Osteoblast (primary cell): ENCODE data around the gene MYCL. TPM values are rescaled to one million over a fixed set of nuclear protein-coding genes. Genes with fewer than 3 reads are reported as not detected.

Experiments
- DNase-seq: peaks from one replicate; pipeline ENCODE4 v3.0.0; 2011; ENCODE audit warnings: low spot score, mixed read lengths; ENCODE audit not compliant: insufficient read length; ENCODE audit errors: missing footprints
- H2AFZ ChIP-seq: 2 replicates; pipeline ENCODE4 v1.6.0; 2011; ENCODE audit warnings: mild to moderate bottlenecking, low read length
- H3K27ac ChIP-seq: 2 replicates; pipeline ENCODE4 v1.5.1; 2011; ENCODE audit warnings: mild to moderate bottlenecking, low read depth, low read length, moderate library complexity
- H3K27me3 ChIP-seq: 2 replicates; pipeline ENCODE4 v1.6.0; 2012; ENCODE audit warnings: mild to moderate bottlenecking, control low read depth, inconsistent platforms, low read length, moderate library complexity; ENCODE audit not compliant: insufficient read depth
- H3K36me3 ChIP-seq: 2 replicates; pipeline ENCODE4 v1.5.1; 2011; ENCODE audit warnings: mild to moderate bottlenecking, low read length, control low read depth, moderate library complexity; ENCODE audit not compliant: insufficient read depth
- H3K4me1 ChIP-seq: 2 replicates; pipeline ENCODE4 v1.5.1; 2011; ENCODE audit warnings: mild to moderate bottlenecking, low read length, control low read depth, moderate library complexity; ENCODE audit not compliant: insufficient read depth
- H3K4me2 ChIP-seq: 2 replicates; pipeline ENCODE4 v1.6.0; 2011; ENCODE audit warnings: mild to moderate bottlenecking, low read length; ENCODE audit not compliant: insufficient read depth
- H3K4me3 ChIP-seq: fragments of 200-600 bp; sonication (generic); 3 replicates; pipeline ENCODE4 v1.5.1; 2012; ENCODE audit warnings: mild to moderate bottlenecking, low read length, inconsistent platforms; ENCODE audit not compliant: insufficient read depth
- H3K79me2 ChIP-seq: 2 replicates; pipeline ENCODE4 v1.6.0; 2012; ENCODE audit warnings: mild to moderate bottlenecking, low read length, control low read depth, inconsistent platforms; ENCODE audit not compliant: insufficient read depth
- H3K9me3 ChIP-seq: 2 replicates; pipeline ENCODE4 v1.5.1; 2011; ENCODE audit warnings: low read depth, low read length, control low read depth
- H4K20me1 ChIP-seq: 2 replicates; pipeline ENCODE4 v1.6.0; 2012; ENCODE audit warnings: mild to moderate bottlenecking, low read length, control low read depth; ENCODE audit not compliant: insufficient read depth
- CTCF ChIP-seq: IDR thresholded peaks from 2 replicates; pipeline ENCODE4 v1.5.1; 2011; ENCODE audit warnings: mild to moderate bottlenecking, low read depth, low read length, moderate library complexity; ENCODE audit errors: extremely low read depth
- total RNA-seq: library from RNA; depleted of rRNA; stranded (reverse); fragments of >200 nt; gene quantifications from 2 replicates; pipeline ENCODE4 v1.2.3, GENCODE V29; 2012

MYCL gene
- total RNA-seq, 1 donor = 0.72 TPM

GRCh38 chr1:39938856-39939255 lies 37.1 kb upstream of the MYCL start:
- no peak for DNase-seq
- Histone ChIP-seq H4K20me1 (no peaks in the 10 kb centered on the region), H3K36me3 (no peaks in the 10 kb centered on the region), H3K4me2 (no peak overlapping the region), H3K9me3 (no peaks in the 10 kb centered on the region), H2AFZ (no peak overlapping the region), H3K4me1 (peaks cover 9% of the 10 kb centered on the region), H3K4me3 (no peak overlapping the region), H3K27ac (no peak overlapping the region), H3K79me2 (no peaks in the 10 kb centered on the region), H3K27me3 (no peaks in the 10 kb centered on the region)
- TF ChIP-seq CTCF = no peak

- H2AFZ ChIP-seq = peak overlapping the region; percentile 41
- no peak for TF ChIP-seq CTCF
- no peaks in the 10 kb centered on the region for H4K20me1 ChIP-seq
- peaks cover 13% of the 10 kb centered on the region for H3K4me1 ChIP-seq
- no peak overlapping the region for H3K4me2 ChIP-seq
- no peaks in the 10 kb centered on the region for H3K36me3 ChIP-seq
- no peak overlapping the region for H3K4me3 ChIP-seq
- H3K27ac ChIP-seq = no peak overlapping the region
- H3K27me3 ChIP-seq = no peaks in the 10 kb centered on the region
- no peaks in the 10 kb centered on the region for H3K79me2 ChIP-seq
- DNase-seq = no peak
- H3K9me3 ChIP-seq = no peaks in the 10 kb centered on the region
These were observed 35.2 kb upstream of the MYCL start for GRCh38 chr1:39936724-39937491.

- Histone ChIP-seq H3K4me2 (peak overlapping the region; percentile 68), H4K20me1 (no peaks in the 10 kb centered on the region), H3K4me1 (peaks cover 13% of the 10 kb centered on the region), H3K4me3 (peak overlapping the region; percentile 37), H2AFZ (peak overlapping the region; percentile 83), H3K79me2 (no peaks in the 10 kb centered on the region), H3K27ac (peak overlapping the region; percentile 82), H3K9me3 (no peaks in the 10 kb centered on the region), H3K36me3 (no peaks in the 10 kb centered on the region), H3K27me3 (no peaks in the 10 kb centered on the region)
- DNase-seq = peak; percentile 91
- TF ChIP-seq CTCF = no peak
These were observed 32.5 kb upstream of the MYCL start for GRCh38 chr1:39933956-39934941.
